ENCODE data around the gene ATP6AP1.

ATP6AP1 gene

DNA sequence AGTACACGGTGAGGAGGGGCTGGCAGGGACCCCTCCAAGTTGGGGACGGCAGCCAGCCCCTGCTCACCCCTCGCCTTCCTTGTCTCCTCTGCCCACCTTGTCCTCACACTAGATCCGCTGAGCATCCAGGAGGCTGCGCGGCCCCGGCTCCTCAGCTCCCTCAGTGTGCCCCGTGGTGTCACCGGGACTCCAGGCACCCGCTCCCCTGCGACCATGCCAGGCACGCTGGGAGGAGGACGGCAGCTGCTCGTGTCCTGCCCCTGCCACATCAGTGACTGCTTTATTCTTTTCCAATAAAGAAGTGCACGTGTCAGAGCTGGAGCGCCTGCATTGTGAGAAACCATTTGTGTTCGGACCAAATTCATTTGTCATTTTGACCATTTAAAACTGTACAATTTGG is 21.8 kb downstream of the ATP6AP1 start:
- DNase-seq = no peak

DNA sequence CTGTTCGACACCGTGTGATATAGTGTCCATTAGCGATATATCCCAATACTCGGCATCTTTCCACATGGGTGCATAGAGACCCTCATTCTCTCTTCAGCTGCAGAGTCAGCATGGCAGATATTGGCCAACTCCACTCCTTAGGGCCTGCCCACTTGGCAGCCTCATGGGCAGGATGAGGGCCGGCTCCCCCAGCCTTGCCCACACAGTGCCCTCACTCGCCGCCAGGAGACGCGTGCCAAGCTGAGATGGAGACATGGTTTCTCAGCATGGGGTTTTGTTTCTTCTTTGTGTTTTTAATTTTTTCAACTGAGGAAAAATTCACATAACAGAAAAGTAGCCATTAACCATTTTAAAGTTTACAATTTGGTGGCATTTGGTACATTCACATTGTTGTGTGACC is 24.3 kb downstream of the ATP6AP1 start:
- DNase-seq = no peak

DNA sequence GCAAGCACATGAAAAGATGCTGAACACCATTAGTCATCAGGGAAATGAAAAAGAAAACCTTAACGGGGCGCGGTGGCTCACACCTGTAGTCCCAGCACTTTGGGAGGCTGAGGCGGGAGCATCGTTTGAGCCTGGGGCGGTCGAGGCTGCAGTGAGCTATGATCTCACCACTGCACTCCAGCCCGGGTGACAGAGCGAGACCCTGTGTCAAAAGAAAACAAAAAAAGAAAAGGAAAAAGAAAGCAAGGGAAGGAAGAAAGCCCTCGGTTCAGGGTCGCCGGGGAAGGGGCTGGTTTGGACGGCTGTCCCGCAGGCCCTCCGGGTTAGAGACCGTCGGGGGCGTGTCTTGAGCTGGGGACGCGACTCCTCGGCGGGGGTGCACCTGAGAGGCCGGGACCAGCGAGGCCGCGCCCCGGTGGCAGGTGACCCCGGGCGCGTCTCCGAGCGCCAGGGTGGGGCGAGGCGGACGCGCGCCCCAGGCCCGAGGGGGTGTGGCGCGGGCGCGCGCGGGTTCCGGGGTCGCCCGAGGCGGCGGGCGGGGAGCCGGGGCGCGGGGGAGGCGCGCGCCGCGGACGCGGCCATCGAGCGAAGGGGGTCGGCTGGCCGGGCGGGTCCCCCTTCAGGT is 29.1 kb downstream of the ATP6AP1 start:
- no peak for DNase-seq

DNA sequence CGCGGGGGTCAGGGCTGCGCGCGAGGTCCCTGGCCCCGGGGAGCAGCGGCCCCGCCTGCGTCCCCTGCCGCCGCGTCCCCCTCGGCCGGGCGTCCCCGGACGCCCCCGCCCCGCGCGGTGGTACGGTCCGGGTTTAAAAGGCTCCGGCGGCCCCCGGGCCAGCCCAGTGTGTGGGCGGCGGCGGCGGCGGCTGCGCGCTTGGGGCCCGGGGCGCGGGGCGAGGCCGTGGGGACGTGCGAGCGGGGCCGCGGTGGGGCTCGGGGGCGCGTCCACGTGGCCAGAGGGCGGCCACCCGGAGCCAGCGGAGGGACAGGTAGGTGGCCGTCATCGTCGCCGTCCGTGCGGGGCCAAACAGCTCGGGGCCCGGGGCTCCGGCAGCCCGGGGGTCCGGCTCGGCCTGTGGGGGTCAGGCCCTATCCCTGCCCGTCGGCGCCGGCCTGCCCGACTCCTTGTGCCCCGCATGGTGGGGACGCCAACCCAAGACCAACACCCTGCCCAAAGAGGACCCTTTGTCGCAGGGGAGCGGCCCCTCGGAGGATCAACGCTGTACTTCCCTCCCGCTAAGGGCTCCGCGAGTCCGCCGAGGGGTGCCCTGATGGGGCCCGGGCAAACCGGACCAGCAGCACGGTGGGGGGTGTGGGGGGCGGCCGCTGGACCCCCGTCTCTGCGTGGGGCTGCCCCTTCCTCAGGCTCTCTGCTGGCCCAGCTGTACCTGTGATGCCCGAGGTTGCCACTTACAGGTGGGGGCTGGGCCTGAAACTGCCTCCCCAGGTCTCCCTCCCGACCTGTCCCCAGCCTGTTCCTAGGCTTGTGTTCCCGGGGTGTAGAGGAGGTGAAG is 29.9 kb downstream of the ATP6AP1 start, which contains the start of gene PLXNA3:
Gene PLXNA3, plus strand, starts transcription at position 166 of the 838 bp plus-strand sequence. CDS start 1,903 bp downstream, outside the sequence.
- DNase-seq = no peak

DNA sequence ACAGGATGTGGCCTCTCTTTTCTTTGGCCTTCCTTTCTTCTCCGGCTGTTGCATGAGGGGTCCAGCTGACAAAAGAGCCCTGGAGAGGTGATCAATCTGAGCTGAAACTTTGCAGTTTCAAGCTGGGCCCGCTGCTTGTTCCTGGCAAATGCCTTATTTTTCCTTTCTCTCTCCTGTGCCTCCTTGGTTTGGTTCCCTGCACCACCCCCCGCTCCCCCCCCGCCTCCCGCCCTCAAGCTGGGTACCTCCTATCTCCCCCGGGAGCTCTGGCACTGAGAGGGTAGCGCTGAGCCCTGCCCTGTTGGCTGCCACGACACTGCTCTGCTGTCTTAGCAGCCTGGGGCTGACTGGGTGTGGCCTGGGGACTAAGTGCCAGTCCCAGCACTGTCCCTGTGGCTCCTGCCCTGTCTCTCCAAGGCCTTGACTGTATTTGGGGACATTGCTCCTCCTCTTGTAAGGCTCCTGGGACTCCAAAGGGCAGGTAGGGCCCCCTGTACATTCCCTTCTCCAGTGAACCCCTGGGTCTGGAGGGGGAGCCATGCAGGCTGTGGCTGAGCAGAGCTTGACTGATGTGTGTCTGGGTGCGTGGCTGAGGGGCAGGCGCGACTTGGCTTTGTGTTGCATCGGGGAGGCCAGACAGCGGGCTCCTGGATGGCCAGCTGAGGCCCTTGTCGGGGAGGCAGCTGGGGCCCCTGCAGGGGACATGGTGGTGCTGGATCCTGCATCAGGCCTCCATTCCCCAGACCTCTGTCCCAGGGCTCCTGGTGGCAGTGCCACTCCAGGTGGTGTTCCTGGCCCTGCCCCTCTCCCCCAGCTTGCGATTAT is 30.7 kb downstream of the ATP6AP1 start:
- DNase-seq = no peak

DNA sequence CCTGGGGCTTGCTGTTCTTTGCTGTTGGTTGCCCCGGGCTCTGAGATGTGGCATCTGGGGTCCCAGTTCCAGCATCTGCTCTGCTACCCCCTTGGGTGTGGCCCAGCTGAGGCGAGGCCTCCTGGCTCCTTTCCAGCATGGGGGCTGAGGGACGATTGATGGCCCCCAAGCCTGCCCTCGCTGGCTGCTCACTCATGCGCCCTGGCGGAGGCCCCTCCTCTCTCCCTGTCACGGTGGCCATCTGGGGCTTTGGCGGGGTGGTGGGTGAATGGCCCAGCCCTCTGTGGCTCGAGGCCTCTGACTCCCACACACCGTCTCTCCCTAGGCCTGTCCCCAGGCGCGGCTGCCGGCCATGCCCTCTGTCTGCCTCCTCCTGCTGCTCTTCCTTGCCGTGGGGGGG is 31.4 kb downstream of the ATP6AP1 start:
- DNase-seq = no peak

DNA sequence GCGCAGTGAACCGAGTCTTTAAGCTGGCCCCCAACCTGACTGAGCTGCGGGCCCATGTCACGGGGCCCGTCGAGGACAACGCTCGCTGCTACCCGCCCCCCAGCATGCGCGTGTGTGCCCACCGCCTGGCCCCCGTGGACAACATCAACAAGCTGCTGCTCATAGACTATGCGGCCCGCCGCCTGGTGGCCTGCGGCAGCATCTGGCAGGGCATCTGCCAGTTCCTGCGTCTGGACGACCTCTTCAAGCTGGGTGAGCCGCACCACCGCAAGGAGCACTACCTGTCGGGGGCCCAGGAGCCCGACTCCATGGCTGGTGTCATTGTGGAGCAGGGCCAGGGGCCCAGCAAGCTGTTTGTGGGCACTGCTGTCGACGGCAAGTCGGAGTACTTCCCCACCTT is 31.8 kb downstream of the ATP6AP1 start:
- no peak for DNase-seq

DNA sequence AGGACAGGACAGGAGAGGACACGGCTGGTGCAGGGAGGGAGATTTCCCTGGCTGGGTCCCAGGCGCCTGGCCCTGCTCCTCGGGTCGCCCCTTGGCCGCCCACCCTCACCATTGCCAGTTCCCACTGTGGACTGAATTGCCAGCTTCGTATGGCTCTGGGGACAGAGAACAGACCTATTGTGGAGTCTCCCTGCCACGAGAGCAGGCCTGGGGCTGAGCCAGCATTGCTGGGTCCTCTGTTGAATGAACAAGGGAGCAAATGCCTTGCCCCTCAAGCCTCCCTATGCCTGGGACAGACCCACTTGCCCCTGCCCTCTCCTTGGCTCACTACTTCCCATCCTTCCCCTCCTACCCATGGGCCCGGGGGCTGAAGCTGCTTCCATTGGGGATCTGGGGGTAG is 33.9 kb downstream of the ATP6AP1 start:
- DNase-seq = no peak

DNA sequence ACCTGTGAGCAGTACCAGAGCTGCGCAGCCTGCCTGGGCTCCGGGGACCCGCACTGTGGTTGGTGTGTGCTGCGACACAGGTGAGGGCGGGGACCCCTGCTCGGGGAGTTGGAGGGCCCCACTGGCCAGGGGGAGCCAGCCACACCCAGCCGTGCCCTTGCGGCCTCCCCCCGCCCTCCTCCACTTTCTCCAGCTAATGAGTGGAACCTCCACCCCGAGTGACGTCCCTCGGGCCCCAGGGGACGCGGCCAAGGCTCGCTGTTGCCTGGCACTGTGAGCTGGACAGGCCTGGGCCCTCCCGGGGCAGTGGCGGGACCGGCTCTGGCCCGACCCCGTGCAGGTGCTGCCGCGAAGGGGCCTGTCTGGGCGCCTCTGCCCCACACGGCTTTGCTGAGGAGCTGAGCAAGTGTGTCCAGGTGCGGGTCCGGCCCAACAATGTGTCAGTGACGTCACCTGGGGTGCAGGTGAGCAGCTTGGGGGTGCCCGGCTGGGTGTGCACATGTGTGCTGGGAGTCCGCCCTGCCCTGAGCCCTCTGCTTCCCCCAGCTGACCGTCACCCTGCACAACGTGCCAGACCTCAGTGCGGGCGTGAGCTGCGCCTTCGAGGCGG is 35.2 kb downstream of the ATP6AP1 start:
- DNase-seq = no peak

DNA sequence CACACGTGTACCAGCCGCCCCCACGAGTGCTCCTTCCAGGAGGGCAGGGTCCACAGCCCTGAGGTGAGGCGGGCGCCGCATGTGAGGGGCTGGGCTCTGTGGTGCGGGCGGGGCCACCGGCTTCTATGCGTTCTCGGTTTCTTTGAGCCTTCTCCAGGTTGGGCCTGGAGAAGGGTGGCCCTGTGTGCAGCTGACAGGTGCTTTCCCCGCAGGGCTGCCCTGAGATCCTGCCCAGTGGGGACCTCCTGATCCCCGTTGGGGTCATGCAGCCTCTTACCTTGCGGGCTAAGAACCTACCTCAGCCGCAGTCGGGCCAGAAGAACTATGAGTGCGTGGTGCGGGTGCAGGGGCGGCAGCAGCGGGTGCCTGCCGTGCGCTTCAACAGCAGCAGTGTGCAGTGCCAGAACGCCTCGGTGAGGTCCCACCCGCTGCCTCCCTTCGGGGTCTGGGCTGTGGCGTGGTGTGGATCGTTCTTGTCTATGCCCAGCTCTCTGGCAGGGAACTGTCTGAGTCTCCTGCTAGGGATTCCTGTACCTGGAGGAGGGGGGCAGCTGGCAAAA is 36.4 kb downstream of the ATP6AP1 start:
- no peak for DNase-seq

DNA sequence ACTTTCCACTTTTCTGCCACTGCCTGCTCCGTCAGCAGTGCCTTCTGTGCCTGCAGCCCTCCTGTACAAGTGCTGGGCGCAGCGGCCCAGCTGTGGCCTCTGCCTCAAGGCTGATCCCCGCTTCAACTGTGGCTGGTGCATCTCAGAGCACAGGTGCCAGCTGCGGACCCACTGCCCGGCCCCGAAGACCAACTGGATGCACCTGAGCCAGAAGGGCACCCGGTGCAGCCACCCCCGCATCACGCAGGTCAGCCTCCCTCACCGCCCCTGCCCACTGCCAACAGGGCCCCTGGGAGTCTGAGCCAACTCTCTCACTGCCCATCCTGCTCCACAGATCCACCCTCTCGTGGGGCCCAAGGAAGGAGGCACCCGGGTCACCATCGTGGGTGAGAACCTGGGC is 37.1 kb downstream of the ATP6AP1 start:
- DNase-seq = no peak

DNA sequence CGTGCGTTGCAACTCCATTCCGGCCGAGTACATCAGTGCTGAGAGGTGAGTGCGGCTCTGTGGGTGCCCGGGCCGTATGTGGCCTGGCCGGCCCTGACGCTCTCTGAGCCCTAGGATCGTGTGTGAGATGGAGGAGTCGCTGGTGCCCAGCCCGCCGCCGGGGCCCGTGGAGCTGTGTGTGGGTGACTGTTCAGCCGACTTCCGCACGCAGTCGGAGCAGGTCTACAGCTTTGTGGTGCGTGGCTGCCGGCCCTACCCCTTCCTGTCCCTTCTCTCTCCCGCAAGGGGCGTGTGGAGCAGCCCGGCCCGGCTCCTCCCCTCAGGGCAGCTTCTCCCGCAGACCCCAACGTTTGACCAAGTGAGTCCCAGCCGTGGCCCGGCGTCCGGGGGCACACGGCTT is 37.6 kb downstream of the ATP6AP1 start:
- no peak for DNase-seq

DNA sequence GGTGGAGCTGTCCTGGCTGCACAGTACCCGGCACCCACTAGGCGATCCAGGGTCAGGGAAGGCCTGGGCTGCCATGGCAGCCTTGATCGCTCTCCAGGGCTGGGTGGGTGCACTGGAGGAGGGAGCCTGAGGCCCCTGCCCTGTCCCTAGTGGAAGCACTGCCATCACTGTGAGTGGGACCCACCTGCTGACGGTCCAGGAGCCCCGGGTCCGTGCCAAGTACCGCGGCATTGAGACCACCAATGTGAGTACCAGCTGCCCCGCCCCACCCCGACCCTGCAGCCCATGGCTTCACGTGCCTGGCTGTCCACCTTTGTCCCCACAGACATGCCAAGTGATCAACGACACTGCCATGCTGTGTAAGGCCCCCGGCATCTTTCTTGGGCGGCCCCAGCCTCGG is 38.4 kb downstream of the ATP6AP1 start:
- no peak for DNase-seq

DNA sequence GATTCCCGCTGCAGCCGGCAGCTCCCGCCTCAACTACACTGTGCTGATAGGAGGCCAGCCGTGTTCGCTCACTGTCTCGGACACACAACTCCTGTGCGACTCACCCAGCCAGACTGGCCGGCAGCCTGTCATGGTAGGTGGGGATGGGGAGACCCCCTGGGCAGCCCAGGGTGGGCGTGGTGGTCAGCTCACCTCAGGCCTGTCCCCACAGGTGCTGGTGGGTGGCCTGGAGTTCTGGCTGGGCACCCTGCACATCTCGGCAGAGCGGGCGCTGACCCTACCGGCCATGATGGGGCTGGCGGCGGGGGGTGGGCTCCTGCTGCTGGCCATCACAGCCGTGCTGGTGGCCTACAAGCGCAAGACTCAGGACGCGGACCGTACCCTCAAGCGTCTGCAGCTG is 39.1 kb downstream of the ATP6AP1 start:
- DNase-seq = no peak

DNA sequence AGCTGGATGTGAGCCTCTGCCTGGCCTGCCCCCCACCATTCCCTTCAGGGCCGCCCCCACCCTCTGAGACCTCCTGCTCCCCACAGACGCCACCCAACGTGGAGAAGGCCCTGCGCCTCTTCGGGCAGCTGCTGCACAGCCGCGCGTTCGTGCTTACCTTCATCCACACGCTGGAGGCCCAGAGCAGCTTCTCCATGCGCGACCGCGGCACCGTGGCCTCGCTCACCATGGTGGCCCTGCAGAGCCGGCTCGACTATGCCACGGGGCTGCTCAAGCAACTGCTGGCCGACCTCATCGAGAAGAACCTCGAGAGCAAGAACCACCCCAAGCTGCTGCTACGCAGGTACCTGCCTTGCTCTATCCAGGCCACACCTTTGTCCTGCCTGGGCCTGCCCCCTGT is 39.7 kb downstream of the ATP6AP1 start:
- no peak for DNase-seq

DNA sequence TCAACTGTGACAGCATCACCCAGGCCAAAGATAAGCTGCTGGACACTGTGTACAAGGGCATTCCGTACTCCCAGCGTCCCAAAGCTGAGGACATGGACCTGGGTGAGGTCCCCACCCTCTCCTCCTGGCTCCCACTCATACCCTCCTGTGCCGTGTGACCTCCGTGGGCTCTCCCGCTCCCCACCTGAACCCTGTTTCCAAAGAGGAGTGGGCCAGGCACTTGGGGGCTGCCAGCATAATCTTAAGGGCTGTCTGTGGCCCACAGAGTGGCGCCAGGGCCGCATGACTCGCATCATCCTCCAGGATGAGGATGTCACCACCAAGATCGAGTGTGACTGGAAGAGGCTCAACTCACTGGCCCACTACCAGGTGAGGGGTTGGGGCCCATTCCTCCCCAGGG is 40.6 kb downstream of the ATP6AP1 start:
- DNase-seq = no peak

DNA sequence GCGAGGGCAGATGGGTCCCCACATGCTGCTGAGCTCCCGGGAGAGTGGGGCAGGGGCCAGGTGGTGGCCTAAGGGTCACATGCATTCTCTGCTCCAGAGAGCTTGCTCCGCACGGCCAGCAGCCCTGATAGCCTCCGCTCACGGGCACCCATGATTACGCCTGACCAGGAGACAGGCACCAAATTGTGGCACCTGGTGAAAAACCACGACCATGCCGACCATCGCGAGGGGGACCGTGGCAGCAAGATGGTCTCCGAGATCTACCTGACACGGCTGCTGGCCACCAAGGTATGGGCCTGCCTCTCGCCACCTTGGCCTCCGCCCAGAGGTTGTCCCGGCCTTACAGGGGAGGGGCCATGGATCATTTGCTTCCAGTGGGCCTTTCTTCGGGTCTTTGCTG is 41.4 kb downstream of the ATP6AP1 start:
- DNase-seq = no peak

DNA sequence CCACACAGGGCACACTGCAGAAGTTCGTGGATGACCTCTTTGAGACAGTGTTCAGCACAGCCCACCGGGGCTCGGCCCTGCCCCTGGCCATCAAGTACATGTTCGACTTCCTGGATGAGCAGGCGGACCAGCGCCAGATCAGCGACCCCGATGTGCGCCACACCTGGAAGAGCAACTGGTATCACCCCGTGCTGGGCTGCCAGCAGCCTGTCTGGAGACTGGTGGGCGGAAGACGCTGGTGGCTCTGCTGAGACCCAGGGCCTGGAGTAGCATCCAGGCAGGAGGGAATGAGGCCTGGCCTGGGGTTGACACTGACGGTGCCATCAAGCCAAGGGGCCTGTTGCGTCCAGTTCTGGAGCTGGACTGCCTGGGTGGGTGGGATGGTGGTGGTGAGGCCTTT is 42.0 kb downstream of the ATP6AP1 start:
- no peak for DNase-seq

DNA sequence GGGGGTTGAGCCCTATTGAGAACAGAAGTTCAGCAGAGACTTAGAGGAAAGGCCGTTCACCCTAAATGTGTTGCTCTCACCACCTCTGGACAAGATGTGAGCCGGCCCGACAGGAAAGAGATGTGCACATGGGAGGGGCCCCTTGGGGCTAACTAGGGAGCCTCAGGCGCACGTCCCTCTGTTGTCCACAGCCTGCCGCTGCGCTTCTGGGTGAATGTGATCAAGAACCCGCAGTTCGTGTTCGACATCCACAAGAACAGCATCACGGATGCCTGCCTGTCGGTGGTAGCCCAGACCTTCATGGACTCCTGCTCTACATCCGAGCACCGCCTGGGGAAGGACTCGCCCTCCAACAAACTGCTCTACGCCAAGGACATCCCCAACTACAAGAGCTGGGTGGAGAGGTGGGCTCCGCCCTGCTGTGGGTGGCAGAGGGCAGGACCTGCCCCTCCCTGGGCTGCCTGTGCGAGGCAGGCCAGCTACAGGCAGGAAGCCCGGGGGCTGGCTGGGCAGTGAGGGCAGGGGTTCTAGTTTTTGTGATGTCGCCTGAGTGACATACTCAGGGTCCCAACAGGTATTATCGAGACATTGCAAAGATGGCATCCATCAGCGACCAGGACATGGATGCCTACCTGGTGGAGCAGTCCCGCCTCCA is 42.6 kb downstream of the ATP6AP1 start:
- DNase-seq = no peak

DNA sequence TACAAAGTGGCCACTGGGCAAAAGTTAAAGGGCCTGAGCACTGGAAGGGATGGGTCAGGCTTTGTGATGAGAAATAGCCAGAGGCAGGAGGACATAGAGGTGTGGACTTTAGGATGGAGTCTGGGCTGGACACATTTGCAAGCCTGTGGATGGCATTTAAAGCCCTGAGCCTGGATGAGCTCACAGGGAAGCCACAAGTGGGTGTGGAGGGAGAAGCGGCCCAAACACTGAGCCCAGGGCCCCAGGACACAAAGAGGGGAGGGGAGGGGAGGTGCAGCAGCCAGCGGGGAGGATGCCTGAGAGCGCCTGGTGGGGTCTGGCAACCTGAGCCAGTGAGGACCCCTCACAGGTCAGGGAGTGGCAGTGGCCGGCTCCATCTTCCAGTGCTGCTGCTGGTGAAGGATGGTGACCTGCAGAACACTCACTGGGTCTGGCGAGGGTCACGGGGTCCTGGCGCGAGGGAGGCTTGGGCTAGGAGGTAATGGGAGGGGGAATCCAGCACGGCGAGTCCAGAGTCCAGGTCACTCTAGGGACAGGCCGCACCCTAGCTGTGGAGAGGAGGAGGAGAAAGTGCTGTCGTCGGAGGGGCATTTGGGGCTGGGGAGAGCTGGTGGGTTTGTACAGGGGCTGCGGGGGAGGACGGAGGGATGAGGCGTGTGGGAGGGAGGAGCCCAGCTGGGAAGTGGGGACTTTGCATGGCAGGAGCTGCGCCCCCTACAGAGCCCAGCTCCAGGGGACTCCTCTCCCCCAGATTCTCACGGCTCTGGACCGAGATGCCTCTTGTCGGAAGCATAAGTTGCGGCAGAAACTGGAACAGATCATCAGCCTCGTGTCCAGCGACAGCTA is 43.6 kb downstream of the ATP6AP1 start:
- DNase-seq = no peak
